CD4-positive, alpha-beta T cell treated with Interleukin-17A for 4 hours (primary cell): ENCODE data around the gene TMEM97.

Experiments used
- DNase-seq: peaks from one replicate; pipeline ENCODE4 v3.0.0-alpha.2; 2020; ENCODE audit warnings: mixed read lengths

TMEM97 gene

DNA sequence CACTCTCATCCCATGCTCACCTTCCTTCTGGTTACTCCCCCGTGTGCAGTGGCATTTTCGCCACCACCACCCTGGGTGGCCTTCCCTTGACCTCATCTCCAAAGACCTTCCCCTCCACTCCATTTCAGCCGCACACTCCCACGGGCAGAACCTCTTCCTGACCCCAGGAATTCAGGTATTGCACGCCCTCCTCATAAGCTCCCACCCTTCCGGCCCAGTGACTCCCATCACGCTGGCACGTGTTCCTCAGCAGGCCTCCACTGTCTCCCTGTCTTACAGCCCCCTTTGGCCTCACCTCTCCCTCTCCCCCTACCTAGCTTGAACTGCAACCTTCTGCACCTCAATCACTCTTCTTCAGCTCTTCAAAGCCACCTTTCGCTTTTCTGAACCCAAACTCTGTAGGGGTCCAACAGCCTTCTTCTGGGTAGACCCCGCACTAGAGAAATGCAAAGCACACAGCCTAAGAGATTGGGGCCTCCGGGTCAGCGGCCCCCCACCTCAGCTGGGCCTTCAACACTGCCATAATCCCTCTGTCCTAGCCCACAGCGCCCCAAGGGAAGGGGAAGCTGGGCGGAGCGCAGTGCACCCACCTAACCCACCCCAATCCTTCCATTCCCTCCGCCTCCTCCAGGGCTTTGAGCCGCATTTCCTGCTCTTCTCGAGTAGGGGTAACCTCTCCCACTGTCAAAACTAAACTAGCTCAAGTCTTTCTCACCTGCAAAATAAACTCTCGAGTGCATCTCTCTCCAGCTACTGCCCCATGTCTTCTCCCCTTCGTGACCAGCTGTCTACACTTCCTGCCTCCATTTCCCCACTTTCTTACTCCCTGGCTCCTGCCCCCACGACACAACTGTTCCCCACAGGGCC, 1.7 kb upstream of the TMEM97 start:
- no peak for DNase-seq

DNA sequence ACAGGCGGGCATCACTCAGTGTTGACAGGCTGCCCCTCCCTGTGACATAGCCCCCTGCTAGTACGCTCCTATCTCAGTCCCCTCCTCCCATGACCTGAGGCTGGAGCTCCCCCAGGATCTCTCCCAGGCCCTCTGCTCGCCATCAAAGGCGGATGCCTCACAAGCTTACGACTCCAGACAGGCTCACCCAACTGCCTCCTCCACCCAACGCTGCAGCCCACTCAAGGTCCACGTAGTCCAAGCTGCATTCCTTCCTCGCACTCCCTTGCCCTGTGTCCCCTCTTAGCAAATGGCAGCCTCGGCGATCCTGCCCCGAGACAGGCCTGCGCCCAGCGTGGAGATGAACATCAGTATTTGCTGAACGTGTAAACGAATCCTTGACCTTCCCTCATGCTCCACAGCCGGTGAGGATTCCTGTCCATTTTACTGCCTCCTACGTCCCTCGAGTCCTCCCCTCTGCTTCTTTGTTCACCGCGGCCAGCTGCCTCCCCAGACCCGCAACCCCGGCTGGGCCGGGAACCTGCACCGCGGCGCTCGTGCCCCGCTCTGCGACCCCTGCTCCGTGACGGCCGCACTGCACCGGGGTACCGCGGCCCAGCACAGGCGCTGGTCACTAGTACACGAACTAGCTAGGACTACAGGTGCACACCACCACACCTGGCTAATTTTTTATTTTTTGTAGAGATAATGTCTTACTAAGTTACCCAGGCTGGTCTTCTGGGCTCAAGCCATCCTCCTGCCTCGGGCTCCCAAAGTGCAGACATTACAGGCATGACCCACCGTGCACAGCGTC, 838 bp upstream of the TMEM97 start:
- DNase-seq, result no peak

DNA sequence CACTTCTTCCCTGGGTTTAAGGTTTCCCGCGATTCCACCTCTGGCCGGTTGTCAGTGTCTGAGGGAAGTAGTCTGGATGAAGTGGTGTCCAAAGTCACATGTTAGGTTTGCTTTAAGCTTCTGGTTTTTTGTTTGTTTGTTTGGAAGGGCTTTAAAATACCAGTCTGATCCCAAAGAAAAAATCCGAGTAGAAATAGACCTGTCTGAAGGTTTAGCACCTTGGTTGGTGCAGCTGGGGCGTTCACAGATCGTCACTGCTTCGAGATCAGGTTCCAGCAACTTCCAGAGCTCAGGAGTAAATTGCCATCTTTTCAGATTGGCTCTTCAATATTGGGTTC, 567 bp downstream of the TMEM97 start:
- DNase-seq, result no peak

DNA sequence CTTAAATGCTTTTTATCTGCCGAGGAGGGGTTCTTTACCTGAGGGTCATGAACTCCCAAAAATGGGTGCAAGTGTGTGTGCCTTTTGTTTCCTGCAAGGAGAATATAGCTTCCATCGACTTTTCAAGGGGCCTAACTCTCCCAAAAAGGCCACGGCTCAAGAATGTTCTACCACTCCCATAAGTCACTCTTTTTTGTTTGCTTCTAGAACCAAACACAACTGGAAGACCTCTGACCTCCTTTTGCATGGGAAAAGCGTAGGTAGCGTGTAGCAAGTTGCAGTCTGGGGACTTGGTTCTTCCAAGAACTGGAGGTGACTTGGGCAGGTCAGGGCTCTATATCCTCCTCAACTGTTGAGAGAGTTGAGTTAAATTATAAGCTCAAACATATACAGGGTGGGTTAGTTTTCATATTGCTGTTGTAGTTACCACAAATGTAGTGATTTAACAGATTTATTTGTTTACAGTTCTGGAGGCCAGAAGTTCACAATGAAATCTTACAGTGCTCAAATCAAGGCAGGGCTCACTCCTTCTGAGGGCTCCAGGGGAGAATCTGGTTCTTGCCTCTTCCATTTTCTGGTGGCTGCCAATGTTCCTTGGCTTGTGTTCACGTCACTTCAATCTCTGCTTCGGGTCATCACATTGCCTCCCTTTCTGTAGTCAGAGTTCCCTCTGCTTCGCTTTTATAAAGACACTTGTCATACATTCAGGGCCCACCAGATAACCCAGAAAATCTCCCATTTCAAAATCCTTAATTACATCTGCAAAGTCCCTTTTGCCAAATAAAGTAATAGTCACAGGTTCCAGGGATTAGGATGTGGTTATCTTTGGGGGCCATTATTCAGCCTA, 1.4 kb downstream of the TMEM97 start:
- no peak for DNase-seq

DNA sequence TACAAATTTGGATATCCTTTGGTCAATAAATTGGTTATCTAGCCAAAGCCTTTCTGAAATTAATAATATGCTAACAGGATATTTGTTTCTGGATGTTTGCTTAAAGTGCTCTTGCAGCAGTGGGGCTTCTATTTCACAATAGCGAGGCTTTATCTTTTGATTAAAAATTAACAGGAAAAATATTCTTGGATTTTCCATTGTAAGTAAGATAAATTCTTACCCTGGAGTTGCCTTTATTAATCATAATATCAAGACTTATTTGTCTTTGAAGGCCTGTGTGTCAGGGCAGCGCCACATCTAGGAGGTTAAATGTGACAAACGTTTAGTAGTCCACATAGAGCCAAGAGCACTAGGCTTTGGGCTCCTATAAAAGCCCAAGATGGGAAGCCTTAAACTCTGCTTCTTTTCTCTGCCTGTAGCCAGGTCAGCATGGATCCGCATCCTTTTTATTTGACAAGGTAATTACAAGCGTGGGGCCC, 5.3 kb downstream of the TMEM97 start:
- no peak for DNase-seq

DNA sequence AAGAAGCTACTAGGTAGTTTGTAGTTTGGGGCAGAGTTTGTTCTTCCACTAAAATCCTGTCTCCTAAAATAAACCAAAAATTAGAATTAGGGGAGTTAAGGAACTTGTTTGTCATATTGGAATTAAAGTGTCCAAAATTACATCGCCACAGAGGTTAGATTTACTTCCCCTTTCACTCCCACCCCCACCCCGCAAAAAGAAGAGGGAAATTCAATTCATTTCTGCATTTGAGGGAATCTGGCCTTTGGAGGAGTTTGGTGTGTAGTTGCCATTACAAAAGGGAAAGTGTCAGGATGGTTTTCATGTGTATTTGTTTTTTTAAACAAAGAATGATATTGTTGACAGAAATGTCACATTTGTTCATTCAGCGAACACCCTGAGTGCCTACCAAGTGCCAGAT, 5.8 kb downstream of the TMEM97 start:
- DNase-seq, result no peak

DNA sequence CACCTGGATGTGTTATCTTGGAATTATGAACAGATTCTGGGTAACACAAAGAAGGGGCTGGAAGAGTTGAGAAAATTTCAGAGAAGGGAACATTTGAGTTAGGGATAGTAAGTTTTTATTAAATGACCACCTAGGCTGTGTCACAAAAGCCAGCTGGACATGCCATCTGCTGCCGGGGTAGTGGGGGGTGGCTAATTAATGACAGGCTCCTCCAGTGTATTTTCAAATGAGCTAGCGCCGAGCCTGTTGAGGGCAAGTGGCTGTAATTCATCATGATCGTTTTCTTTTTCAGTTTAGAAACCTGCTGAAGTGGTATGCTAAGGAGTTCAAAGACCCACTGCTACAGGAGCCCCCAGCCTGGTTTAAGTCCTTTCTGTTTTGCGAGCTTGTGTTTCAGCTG, 6.2 kb downstream of the TMEM97 start:
- no peak for DNase-seq

DNA sequence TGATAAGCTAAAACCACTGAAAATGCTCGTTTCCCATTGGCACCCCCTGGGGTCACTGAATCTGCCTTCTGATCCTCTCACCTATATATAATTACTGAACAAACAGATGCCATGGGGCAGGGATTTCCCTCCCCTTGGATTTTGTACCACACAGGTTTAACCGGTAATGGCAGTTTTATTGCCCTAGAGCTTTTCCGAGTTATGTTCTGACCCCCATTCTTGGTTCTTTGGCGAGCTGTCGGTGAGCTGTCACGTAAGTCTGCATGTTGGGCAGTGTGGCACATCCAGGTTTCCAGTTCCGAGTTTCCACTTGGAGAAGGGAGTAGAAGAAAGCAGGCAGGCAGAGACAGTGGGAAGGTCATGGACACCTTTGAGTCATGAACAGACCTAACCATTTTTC, 7.1 kb downstream of the TMEM97 start:
- no peak for DNase-seq

DNA sequence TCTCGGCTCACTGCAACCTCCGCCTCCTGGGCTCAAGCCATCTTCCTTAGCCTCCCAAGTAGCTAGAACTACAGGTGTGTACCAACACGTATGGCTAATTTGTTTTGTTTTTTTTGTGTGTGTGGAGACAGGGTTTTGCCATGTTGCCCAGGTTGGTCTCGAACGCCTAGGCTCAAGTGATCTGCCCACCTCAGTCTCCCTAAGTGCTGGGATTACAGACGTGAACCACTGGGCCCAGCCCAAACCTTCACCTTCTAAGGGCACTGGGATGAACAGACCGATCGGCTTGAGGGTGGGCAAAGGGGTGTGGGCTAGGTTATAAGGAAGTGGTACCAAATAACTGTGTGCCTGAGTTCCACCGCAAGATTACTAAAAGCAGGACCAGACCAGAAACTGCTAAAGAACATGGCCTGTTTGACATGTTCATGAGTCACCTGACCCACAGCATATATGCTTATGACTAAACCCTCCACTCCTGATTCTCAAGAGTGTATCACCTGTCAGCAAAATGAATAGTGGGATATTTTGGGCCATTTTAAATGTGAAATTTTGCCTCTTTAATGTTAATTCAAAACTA, 8.1 kb downstream of the TMEM97 start:
- no peak for DNase-seq

DNA sequence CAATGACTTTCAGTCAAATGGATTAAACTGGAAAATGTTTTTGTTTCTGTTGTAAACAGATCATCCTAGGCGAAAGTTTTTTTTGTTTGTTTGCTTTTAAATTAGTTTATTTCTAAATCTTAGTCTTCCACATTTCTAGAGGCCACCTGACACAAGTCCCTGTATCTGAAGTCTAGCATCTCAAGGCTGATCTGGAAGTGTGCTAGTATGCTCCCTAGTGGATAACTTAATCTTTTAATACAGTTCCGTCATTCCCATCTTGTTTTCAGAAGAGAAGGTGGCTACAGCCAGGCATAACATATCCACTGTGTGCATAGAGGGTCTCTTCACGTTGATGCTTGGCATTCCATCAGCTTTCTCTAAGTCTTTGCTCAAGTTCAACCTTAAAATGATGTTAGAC, 8.7 kb downstream of the TMEM97 start:
- no peak for DNase-seq

DNA sequence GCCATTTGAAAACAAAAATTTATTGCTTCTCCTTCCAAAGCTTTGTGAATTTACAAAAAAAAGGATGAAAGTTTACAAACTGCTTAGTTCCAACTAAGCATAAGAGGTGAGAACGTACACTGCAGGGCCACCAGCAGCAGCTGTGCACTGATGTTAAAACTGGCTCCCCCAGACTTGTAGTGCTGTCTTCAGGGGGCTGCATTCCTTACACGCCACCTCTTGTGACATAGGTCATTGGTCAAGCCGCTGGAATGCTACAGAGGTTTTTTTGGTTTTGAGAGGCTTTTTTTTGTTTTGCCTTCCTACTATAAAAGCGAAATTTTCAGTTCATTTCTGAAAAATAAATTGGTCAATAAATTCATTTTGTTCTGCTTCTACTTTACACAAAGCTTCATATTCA, 9.3 kb downstream of the TMEM97 start:
- no peak for DNase-seq

DNA sequence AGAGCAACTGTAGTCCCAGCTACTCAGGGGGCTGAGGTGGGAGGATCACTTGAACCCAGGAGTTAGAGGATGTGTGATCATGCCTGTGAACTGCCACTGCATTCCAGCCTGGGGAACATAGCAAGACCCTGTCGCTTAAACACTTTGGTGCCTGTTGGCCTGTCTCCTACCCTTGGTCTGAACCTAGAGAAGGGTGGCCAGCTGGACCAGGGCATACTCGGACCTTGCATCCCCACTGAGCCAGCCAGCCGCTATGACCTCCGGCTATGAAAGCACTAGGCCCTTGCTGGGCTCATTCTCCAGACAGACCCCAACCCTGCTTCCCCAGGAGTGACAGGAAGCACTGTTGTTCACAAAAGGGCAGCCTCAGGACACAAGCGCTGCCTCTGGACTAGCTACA, 11.7 kb downstream of the TMEM97 start:
- no peak for DNase-seq

DNA sequence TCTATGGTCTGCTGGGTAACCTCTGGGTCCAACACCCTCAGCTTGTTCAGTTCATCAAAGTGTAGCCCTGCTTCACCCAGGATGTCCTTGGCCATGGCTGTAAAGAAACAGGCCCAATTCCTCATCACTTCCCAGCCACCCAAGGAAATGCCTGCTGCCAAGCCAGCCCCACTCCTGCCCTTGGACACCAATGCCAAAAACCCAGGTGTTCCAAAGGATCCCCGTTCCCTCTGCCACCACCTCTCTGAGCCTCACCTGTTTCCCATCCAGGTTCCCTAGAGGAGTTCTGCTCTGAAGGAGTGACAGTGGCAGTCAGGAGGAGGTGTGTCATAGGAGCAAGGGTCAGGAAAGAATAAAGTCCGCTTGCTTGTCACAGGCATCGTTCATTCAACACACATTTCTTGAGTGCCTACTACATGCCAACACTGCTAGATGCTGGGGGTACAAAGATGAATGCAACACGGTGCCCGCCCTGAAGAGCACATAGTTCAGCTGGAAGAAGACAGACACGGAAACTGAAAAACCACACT, 13.0 kb downstream of the TMEM97 start:
- DNase-seq, result no peak

DNA sequence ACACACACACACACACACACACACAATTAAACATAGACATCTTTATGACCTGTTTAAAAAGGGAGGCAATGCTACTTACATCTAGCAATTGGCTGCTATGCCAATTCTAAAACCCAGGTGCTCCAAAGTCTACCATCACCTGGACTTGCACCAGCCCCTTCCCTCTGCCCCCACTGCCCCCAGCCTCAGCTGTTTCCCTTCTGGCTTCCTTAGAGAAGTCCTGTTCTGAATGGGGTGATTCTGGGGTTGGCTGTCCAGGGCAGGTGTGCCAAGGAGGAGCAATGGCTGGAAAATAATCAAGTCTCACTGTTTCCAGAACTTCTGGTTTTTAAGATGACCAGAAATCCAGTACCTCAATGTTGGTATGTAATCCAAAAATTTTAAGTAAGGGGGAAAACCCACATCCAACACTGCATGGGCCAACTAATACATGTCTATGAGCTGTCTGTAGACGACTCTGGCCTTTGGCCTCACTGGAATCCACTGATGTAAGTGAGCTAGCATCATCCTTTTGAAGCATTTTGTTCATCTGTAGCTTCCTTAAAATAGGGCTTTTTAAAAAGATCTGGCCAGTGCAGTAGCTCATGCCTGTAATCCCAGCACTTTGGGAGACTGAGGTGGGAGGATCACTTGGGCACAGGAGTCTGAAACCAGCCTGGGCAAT, 14.2 kb downstream of the TMEM97 start:
- DNase-seq, result no peak

DNA sequence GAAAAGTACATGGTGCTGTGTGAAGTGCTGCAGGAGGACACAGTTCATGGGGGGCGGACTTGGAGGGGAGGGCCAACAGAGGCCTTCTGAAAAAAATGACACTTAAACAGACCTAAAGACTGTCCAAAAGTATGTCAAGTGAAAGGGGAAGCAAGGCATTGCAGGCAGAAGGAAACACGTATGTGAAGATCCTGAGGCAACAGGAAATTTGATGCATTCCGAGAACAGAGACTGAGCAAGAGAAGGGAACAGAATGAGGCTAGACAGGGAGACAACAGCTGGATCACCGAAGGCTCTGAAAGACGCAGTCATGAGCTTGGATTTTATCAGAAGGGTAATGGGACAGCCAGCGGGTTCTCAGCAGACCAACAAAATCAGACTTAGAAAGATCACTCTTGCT, 15.2 kb downstream of the TMEM97 start:
- DNase-seq, result no peak

DNA sequence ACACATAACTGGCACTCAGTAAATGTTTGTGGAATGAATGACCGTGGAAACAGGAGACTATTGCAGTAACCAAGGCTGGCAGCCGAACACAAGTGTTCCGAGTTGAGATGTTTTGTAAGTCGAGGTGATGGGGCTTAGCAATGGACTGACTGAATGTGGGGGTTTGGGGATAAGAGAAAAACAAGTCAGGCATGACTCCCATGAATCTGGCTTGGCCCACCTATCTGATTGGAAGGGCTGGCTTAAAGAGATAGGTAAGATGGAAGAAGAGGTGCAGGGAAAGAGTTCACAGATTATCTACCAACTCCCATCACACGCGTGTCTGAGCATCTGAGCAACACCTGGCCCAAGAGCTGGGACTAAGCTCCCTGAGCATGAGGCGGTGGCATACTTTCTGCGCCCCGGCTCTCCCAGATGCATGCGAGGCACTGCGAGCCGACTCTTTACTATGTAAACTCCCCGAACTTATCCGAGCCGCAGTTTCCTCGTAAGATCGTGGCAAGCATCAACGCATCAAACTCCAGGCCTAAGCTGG, 15.7 kb downstream of the TMEM97 start:
- DNase-seq, result no peak

DNA sequence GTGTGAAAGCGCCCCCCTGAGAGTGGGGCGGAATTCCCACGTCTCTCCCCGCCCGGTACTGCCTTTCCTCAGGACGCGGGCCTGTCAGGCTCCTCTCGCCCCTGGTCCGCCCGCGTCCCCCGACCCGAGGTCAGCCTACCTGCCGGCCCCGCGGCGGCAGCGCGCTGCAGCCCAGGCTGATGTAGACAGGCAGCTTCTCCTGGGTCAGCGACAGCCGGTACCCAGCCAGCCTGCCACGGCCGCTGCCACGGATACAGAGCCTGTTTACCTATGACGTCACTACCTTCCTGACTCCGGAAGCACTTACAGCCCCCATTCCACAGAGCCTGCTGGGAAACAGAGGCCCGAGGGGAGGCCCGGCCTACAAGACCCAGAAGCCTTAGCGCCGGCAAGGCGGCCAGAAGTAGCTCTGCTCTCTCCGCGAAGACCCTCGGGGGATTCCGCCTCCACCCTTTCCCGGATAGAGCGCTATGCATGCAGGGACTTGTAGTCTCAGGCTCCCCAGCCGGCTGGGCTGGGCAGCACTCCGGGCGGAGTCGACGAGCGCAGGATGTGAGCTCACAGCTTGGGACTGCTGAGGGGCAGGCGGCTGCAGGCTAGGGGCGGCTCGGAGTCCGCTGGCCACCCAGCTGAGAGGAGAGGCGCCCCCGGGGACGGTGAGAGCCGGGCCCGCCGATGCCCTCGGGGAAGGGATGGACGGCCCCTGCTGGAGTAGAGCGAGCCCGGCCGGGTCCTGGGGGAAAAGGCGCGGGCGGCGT, 16.4 kb downstream of the TMEM97 start, which contains the start of the genes IFT20 and TNFAIP1:
Gene IFT20, minus strand, starts transcription at position 272 of the 758 bp plus-strand sequence. CDS start 3,487 bp downstream, outside the sequence.
Gene TNFAIP1, plus strand, starts transcription at position 561 of the 758 bp plus-strand sequence. CDS start 3,761 bp downstream, outside the sequence.
- peak; percentile 96 for DNase-seq

DNA sequence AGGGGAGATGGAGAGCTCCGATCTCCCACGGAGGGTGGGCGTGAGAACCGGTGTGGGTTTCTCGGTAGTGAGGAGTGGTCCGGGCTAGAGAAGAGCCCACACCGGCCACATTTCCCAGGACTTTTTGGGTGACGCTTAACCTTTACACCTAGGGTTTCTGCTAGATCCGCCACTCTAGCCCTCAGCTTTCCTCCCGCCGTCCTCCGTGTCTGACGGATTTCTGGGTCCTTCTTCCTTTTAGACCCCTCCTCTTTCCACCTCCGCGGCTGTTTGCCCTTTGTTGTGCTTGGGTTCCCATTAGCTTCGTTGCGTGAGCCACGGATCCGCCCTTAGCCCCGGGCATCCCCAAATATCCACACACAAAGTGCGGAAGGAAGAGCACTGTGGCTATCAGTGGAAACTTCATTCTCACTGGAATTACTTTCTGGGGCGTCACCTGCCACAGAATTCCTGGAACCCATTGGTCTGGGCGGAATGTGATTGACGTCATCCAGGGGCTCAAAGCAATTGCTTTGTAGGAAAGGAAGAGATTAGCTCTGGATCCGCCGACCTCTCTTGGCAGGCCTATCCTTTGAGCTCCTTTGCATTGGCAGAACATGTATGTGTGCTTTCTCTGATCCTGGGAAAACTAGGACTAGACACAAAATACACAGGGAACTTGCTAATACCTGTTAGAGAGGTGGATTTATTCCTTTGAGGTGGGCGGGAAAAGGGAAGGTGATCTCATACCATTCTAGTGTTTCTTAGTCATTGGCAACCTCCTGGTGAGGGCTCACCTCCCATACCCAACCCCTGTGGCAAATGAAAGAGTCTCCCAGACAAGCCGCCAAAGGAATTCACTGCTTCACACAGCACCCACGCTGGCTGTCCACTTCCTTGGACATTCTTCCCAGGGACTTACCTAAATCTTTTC, 17.2 kb downstream of the TMEM97 start:
- DNase-seq, result no peak

DNA sequence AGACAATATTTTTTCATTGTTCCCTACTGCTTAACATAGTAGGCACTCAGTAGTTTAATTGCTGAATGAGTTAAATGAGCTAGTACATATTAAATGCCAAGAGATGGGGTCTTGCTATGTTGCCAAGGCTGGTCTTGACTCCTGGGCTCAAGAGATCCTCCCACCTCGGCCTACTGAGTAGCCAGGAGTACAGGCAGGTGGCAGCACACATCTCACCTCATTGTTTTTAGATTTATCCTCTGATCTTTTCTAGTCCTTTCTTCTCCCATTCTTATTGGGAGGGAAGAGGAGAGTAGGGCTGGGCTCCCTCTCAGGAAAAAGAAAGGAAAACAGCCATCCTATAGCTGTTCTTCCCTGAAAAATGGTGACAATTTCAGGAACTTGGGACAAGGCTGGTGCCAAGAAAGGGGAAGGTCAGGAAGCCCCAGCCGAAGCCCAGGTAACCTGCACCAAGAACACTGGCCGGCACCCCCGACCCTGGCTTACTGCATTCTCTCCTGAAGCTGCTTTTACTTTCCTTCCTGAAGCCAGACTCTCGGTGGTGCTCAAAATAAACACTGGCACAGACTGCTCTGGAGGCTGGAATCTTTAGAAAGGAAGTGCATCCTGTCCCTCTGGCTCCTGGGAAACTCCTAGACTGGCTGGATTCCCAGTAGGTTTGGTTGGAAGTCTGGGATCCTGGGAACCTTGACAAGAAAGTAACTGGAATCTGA, 19.2 kb downstream of the TMEM97 start:
- no peak for DNase-seq
